GM23338 (cell line): ENCODE results near the gene TMEM273. TPM values are rescaled to one million over a fixed set of nuclear protein-coding genes. Genes with fewer than 3 reads are reported as not detected.

ENCODE experiments used
- ATAC-seq: fragments of 200-7000 bp; cut with Tn5 transposase; 3 replicates; pipeline ENCODE4 v1.9.1; 2020
- DNase-seq: peaks from one replicate; pipeline ENCODE4 v3.0.0-alpha.2; 2015; ENCODE audit warnings: low spot score
- H2AFZ ChIP-seq: fragments of 200-600 bp; sonication (generic); 2 replicates; pipeline ENCODE4 v1.8.0; 2016; ENCODE audit warnings: antibody characterized with exemption, mild to moderate bottlenecking, moderate library complexity
- H3F3A ChIP-seq: fragments of 200-600 bp; sonication (generic); replicated peaks from 2 replicates; pipeline ENCODE4 v1.8.0; 2017; ENCODE audit warnings: antibody characterized with exemption, mixed run types, low read depth
- H3K27ac ChIP-seq: fragments of 200-600 bp; sonication (generic); 2 replicates; pipeline ENCODE4 v1.6.1; 2016; ENCODE audit warnings: low read depth
- H3K27me3 ChIP-seq: fragments of 200-600 bp; sonication (generic); 2 replicates; pipeline ENCODE4 v1.8.0; 2016; ENCODE audit warnings: mild to moderate bottlenecking, mixed run types, moderate library complexity; ENCODE audit not compliant: insufficient read depth
- H3K36me3 ChIP-seq: fragments of 200-600 bp; sonication (generic); 2 replicates; pipeline ENCODE4 v1.8.0; 2016; ENCODE audit warnings: mild to moderate bottlenecking; ENCODE audit not compliant: insufficient read depth
- H3K4me1 ChIP-seq: fragments of 200-600 bp; sonication (generic); 2 replicates; pipeline ENCODE4 v1.8.0; 2016; ENCODE audit warnings: mild to moderate bottlenecking, moderate library complexity; ENCODE audit not compliant: insufficient read depth
- H3K4me2 ChIP-seq: fragments of 200-600 bp; sonication (generic); 2 replicates; pipeline ENCODE4 v1.7.1; 2017; ENCODE audit warnings: mixed run types
- H3K4me3 ChIP-seq: fragments of 200-600 bp; sonication (generic); 2 replicates; pipeline ENCODE4 v1.6.1; 2016; ENCODE audit warnings: mixed run types
- H3K79me2 ChIP-seq: fragments of 200-600 bp; sonication (generic); replicated peaks from 2 replicates; pipeline ENCODE4 v1.8.0; 2017; ENCODE audit warnings: mild to moderate bottlenecking; ENCODE audit not compliant: insufficient read depth
- H3K9me2 ChIP-seq: fragments of 200-600 bp; sonication (generic); 2 replicates; pipeline ENCODE4 v1.8.0; 2017; ENCODE audit not compliant: insufficient read depth
- H4K20me1 ChIP-seq: fragments of 200-600 bp; sonication (generic); replicated peaks from 2 replicates; pipeline ENCODE4 v1.8.0; 2017; ENCODE audit warnings: mild to moderate bottlenecking; ENCODE audit not compliant: insufficient read depth
- H3K27ac Mint-ChIP-seq: 2 replicates; pipeline ENCODE4 v1.8.0; 2020; ENCODE audit warnings: inconsistent platforms, mild to moderate bottlenecking, moderate library complexity, mixed read lengths
- H3K27me3 Mint-ChIP-seq: 3 replicates; pipeline ENCODE4 v1.8.0; 2022; ENCODE audit warnings: low read depth, mild to moderate bottlenecking, moderate library complexity, mixed read lengths, inconsistent platforms; ENCODE audit not compliant: insufficient read depth, poor library complexity
- H3K36me3 Mint-ChIP-seq: 3 replicates; pipeline ENCODE4 v1.8.0; 2021; ENCODE audit warnings: low read depth, mild to moderate bottlenecking, inconsistent platforms, moderate library complexity, mixed read lengths
- H3K4me1 Mint-ChIP-seq: 3 replicates; pipeline ENCODE4 v1.8.0; 2020; ENCODE audit warnings: mild to moderate bottlenecking, inconsistent platforms, mixed read lengths
- H3K4me3 Mint-ChIP-seq: 3 replicates; pipeline ENCODE4 v1.8.0; 2021; ENCODE audit warnings: moderate library complexity, mild to moderate bottlenecking, inconsistent platforms, mixed read lengths
- H3K9me3 Mint-ChIP-seq: 3 replicates; pipeline ENCODE4 v1.8.0; 2020; ENCODE audit warnings: moderate library complexity, mild to moderate bottlenecking, inconsistent platforms, mixed read lengths
- CREB1 ChIP-seq: fragments of 250-450 bp; sonication (Bioruptor Pico); IDR thresholded peaks from 2 replicates; pipeline ENCODE4 v1.5.0; 2020; ENCODE audit warnings: low read depth, mild to moderate bottlenecking, moderate library complexity
- CTCF ChIP-seq, 2 experiments: fragments of 200-600 bp in 1 of 2; sonication (generic) in 1 of 2; conservative IDR thresholded peaks; 2 replicates each; pipeline versions ENCODE4 v1.5.1 to v1.6.1; 2016 to 2017; ENCODE audit warnings: antibody characterized with exemption in 2 of 2, low read depth in 2 of 2, mild to moderate bottlenecking in 2 of 2, moderate library complexity in 1 of 2
- ETS1 ChIP-seq: IDR thresholded peaks from 2 replicates; pipeline ENCODE4 v1.6.1; 2016; ENCODE audit warnings: antibody characterized with exemption
- EZH2 ChIP-seq: fragments of 200-600 bp; sonication (generic); IDR thresholded peaks from one replicate; pipeline ENCODE4 v1.8.0; 2017; ENCODE audit warnings: antibody characterized with exemption, mild to moderate bottlenecking, low read depth; ENCODE audit not compliant: unreplicated experiment
- EZH2phosphoT487 ChIP-seq: fragments of 200-600 bp; sonication (generic); IDR thresholded peaks from one replicate; pipeline ENCODE4 v1.8.1; 2018; ENCODE audit warnings: antibody characterized with exemption; ENCODE audit not compliant: unreplicated experiment
- JUNB ChIP-seq: IDR thresholded peaks from one replicate; pipeline ENCODE4 v1.6.1; 2016; ENCODE audit warnings: antibody characterized with exemption; ENCODE audit not compliant: unreplicated experiment
- NANOG ChIP-seq: IDR thresholded peaks from 2 replicates; pipeline ENCODE4 v1.6.1; 2016; ENCODE audit warnings: antibody characterized with exemption, borderline replicate concordance
- POLR2AphosphoS5 ChIP-seq: IDR thresholded peaks from 2 replicates; pipeline ENCODE4 v1.6.1; 2016; ENCODE audit warnings: antibody characterized with exemption, low read depth
- REST ChIP-seq: IDR thresholded peaks from one replicate; pipeline ENCODE4 v1.6.1; 2018; ENCODE audit warnings: antibody characterized with exemption; ENCODE audit not compliant: unreplicated experiment
- STAT1 ChIP-seq: IDR thresholded peaks from one replicate; pipeline ENCODE4 v1.6.1; 2016; ENCODE audit warnings: antibody characterized with exemption; ENCODE audit not compliant: unreplicated experiment
- ZNF114 ChIP-seq: fragments of 250-450 bp; sonication (Bioruptor Pico); IDR thresholded peaks from 2 replicates; pipeline ENCODE4 v1.5.0; 2020; ENCODE audit warnings: mild to moderate bottlenecking, moderate library complexity
- ZNF331 ChIP-seq: fragments of 250-450 bp; sonication (Bioruptor Pico); IDR thresholded peaks from 2 replicates; pipeline ENCODE4 v1.5.0; 2020; ENCODE audit warnings: low read depth, mild to moderate bottlenecking, moderate library complexity
- ZNF462 ChIP-seq: fragments of 250-450 bp; sonication (Bioruptor Pico); IDR thresholded peaks from 2 replicates; pipeline ENCODE4 v1.5.0; 2020; ENCODE audit warnings: mild to moderate bottlenecking, moderate library complexity
- polyA plus RNA-seq: library from polyadenylated mRNA; unstranded; fragments of >200 nt; fragmentation: Nextera tagmentation; extraction: Ambion mirVana; gene quantifications from 2 replicates; pipeline ENCODE4 v1.2.1, GENCODE V29; 2016
- total RNA-seq: library from RNA; depleted of rRNA; stranded (reverse); fragments of >200 nt; shearing (Covaris generic); gene quantifications from 2 replicates; pipeline ENCODE4 v1.2.3, GENCODE V29; 2014

The TMEM273 gene
- total and polyA plus RNA-seq, 2 experiments from 2014 or later = not detected

GRCh38 chr10:49204119-49204518 lies 15.9 kb upstream of the TMEM273 start:
- Histone ChIP-seq H3K4me3 (no peak overlapping the region), H3K27me3 (no peaks in the 10 kb centered on the region), H2AFZ (no peak overlapping the region), H4K20me1 (no peaks in the 10 kb centered on the region), H3K36me3 (no peaks in the 10 kb centered on the region), H3K27ac (no peak overlapping the region), H3K9me2 (no peaks in the 10 kb centered on the region), H3F3A (no peaks in the 10 kb centered on the region), H3K79me2 (no peaks in the 10 kb centered on the region), H3K4me1 (no peaks in the 10 kb centered on the region), H3K4me2 (no peak overlapping the region)
- Mint-ChIP-seq H3K36me3 (no peaks in the 10 kb centered on the region), H3K27me3 (peaks cover 3% of the 10 kb centered on the region), H3K27ac (no peak overlapping the region), H3K4me1 (no peaks in the 10 kb centered on the region), H3K9me3 (no peaks in the 10 kb centered on the region; the same call in 2 of the 3 replicates), H3K4me3 (no peak overlapping the region)
- no peak for ATAC-seq
- no peak for DNase-seq
- TF ChIP-seq REST (no peak), ZNF462 (CRISPR knock-in tag) (no peak), POLR2AphosphoS5 (no peak), JUNB (no peak), EZH2phosphoT487 (no peak), CREB1 (CRISPR knock-in tag) (no peak), STAT1 (no peak), ZNF331 (CRISPR knock-in tag) (no peak), NANOG (no peak), ETS1 (no peak), ZNF114 (CRISPR knock-in tag) (no peak), EZH2 (no peak), CTCF (conservative IDR thresholded peaks at IDR 0.05; ENCODE audit: low read depth in 2 of 2) (no peak)
